ENCODE results near the gene DENR.

DNA sequence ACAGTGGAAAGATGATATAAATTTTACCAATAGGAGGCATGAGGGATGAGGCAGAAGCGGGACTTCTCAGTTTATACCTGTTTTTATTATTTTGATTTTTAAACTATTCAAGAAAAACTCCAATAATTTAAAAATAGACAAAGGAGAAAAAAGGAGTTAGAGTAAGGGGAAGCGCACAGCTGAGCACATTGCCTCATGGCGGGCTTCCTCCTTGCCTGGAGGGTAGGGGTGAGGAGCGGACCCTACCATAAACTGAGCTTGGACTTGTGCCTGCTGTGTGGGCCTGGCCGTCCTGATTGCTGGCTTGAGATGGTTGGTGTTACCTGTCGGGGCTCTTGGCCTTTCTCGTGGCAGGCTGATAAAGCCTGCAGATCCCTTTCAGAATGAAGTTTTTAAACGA is 67.5 kb downstream of the DENR start:
- TF ChIP-seq, protein P1, sequence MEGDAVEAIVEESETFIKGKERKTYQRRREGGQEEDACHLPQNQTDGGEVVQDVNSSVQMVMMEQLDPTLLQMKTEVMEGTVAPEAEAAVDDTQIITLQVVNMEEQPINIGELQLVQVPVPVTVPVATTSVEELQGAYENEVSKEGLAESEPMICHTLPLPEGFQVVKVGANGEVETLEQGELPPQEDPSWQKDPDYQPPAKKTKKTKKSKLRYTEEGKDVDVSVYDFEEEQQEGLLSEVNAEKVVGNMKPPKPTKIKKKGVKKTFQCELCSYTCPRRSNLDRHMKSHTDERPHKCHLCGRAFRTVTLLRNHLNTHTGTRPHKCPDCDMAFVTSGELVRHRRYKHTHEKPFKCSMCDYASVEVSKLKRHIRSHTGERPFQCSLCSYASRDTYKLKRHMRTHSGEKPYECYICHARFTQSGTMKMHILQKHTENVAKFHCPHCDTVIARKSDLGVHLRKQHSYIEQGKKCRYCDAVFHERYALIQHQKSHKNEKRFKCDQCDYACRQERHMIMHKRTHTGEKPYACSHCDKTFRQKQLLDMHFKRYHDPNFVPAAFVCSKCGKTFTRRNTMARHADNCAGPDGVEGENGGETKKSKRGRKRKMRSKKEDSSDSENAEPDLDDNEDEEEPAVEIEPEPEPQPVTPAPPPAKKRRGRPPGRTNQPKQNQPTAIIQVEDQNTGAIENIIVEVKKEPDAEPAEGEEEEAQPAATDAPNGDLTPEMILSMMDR (IDR thresholded peaks at IDR 0.05; ENCODE audit: poor library complexity), result no peak
- TF ChIP-seq EZH2 (IDR thresholded peaks at IDR 0.05; ENCODE audit: borderline replicate concordance) (no peak), EZH2phosphoT487 (IDR thresholded peaks at IDR 0.05; ENCODE audit: low read depth, severe bottlenecking, unreplicated experiment) (no peak)
